Muscle of arm (tissue), 14 donors: Measurements from ENCODE around the gene JADE1. TPM values are rescaled to one million over a fixed set of nuclear protein-coding genes. Genes with fewer than 3 reads are reported as not detected.

Source experiments
- DNase-seq: peaks from one replicate; pipeline ENCODE4 v3.0.0-alpha.2; 2013
- long read RNA-seq, 11 donors: transcript quantifications; one replicate each; lab custom pipeline, GENCODE V29; 2026
- polyA plus RNA-seq, 12 donors: library from polyadenylated mRNA; unstranded; fragments of 120-200 nt; gene quantifications; one replicate each; pipeline ENCODE4 v1.2.1, GENCODE V29; 2013; ENCODE audit not compliant: insufficient read length in 12 of 12

Gene JADE1
- 100 to 1,000 TPM in 1 of 12 donors, 10 to 100 TPM in 11; 17.7 to 100 (median 32.7) TPM for polyA plus RNA-seq
- long read RNA-seq, donor 1, full-length matches to known transcripts = 1 of 1 reads
- long read RNA-seq, donor 1, partial matches to known transcripts = 0 of 1 reads
- long read RNA-seq, donor 1, other reads (novel, unspliced or antisense) = 0 of 1 reads
- long read RNA-seq, donor 2, full-length matches to known transcripts = 8 of 8 reads
- long read RNA-seq, donor 2, partial matches to known transcripts = 0 of 8 reads
- long read RNA-seq, donor 2, other reads (novel, unspliced or antisense) = 0 of 8 reads
- long read RNA-seq, donor 3 = 0 reads
- long read RNA-seq, donor 4, full-length matches to known transcripts = 4 of 4 reads
- long read RNA-seq, donor 4, partial matches to known transcripts = 0 of 4 reads
- long read RNA-seq, donor 4, other reads (novel, unspliced or antisense) = 0 of 4 reads
- long read RNA-seq, donor 5, full-length matches to known transcripts = 8 of 13 reads
- long read RNA-seq, donor 5, partial matches to known transcripts = 0 of 13 reads
- long read RNA-seq, donor 5, other reads (novel, unspliced or antisense) = 5 of 13 reads
- long read RNA-seq, donor 6, full-length matches to known transcripts = 3 of 3 reads
- long read RNA-seq, donor 6, partial matches to known transcripts = 0 of 3 reads
- long read RNA-seq, donor 6, other reads (novel, unspliced or antisense) = 0 of 3 reads
- long read RNA-seq, donor 7, full-length matches to known transcripts = 1 of 1 reads
- long read RNA-seq, donor 7, partial matches to known transcripts = 0 of 1 reads
- long read RNA-seq, donor 7, other reads (novel, unspliced or antisense) = 0 of 1 reads
- long read RNA-seq, donor 8, full-length matches to known transcripts = 6 of 6 reads
- long read RNA-seq, donor 8, partial matches to known transcripts = 0 of 6 reads
- long read RNA-seq, donor 8, other reads (novel, unspliced or antisense) = 0 of 6 reads
- long read RNA-seq, donor 9, full-length matches to known transcripts = 2 of 2 reads
- long read RNA-seq, donor 9, partial matches to known transcripts = 0 of 2 reads
- long read RNA-seq, donor 9, other reads (novel, unspliced or antisense) = 0 of 2 reads
- long read RNA-seq, donor 10, full-length matches to known transcripts = 2 of 2 reads
- long read RNA-seq, donor 10, partial matches to known transcripts = 0 of 2 reads
- long read RNA-seq, donor 10, other reads (novel, unspliced or antisense) = 0 of 2 reads
- long read RNA-seq, donor 11, full-length matches to known transcripts = 2 of 17 reads
- long read RNA-seq, donor 11, partial matches to known transcripts = 15 of 17 reads
- long read RNA-seq, donor 11, other reads (novel, unspliced or antisense) = 0 of 17 reads

GRCh38 chr4:128809477-128810330 lies at the start of gene JADE1:
Gene JADE1 (plus strand): TSS chr4:128809700. CDS start chr4:128831759, 22,059 bp downstream.
- DNase-seq = peak; percentile 91

GRCh38 chr4:128766781-128767180 lies 42.7 kb upstream of the JADE1 start:
- no peak for DNase-seq

GRCh38 chr4:128768373-128768996 lies 41.0 kb upstream of the JADE1 start:
- DNase-seq = no peak

DNA sequence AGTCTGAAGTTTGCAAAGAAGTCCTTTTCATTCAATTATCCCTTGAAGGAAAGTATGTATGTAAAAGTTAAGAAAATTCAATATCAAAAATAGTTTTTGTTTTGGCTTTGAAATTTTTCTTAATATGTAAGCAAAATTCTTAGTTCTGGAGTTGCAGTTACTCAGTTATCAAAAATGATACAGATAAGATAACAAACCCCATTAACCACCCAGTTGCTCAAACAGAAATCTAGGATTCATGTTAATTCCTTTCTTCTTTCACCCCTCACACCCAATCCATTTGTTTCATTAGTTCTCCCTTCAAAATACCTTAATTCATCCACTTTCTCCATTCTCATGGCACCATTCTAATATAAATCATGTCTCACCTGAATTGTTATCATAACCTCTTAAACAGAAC lies 40.5 kb upstream of the JADE1 start:
- no peak for DNase-seq

GRCh38 chr4:128770807-128771206 lies 38.7 kb upstream of the JADE1 start:
- no peak for DNase-seq

DNA sequence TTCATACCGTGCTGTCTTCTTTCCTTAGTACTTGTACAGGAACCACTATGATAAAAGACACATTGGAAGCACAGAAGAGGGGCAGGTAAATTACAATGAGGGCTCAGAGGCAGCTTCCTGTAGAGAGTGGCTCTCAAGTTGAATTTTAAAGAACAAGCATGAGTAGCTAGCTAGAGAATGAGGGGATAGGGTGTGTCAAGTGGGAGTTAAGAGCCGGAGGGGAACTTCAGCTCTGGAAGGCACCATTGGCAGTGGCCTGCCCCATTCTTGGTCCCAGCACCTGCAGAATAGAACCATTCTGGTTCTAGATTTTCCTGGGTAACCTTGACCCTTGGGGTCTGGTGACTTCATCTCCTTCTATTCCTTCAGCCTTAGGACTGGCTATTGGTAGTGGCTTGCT lies 34.0 kb upstream of the JADE1 start:
- DNase-seq = no peak

DNA sequence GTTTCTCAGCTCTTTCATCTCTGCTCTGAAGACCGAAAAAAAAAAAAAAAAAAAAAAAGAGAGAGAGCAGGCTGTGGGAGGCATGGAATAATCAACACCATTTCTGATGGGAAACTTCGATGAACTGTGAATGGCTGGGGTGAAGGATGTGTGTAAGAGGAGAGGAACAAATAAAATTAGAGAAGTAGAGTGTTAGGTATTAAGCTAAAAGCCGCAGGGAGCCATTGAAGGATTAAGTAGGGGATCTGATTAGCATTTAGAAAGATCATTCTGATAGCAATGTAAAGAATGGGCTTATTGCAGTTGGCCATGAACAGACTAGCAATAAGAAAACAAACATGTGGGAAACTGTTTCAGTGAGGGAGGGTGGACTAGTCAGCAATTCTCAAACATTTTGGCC lies 33.6 kb upstream of the JADE1 start:
- DNase-seq = no peak

DNA sequence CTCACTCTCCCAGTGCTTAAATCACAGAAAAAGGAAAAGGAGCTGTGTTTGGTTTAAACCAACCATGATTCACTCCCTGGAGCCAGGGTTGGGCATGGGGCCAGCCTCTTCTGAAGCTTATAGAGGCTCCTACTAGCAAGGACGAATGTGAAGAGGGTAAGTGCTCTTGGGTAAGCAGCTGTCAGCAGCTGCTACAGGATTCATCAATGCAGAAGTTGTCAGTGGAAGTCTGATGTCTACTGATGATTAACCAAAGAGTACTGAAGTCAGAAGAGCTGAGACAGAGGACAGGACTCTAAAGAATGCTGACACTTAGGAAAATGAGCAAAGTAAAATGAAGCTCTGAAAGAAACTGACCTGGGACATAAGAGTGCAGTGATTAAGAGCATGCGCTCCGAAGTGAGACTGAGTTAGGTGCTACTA lies 32.7 kb upstream of the JADE1 start:
- DNase-seq = no peak

DNA sequence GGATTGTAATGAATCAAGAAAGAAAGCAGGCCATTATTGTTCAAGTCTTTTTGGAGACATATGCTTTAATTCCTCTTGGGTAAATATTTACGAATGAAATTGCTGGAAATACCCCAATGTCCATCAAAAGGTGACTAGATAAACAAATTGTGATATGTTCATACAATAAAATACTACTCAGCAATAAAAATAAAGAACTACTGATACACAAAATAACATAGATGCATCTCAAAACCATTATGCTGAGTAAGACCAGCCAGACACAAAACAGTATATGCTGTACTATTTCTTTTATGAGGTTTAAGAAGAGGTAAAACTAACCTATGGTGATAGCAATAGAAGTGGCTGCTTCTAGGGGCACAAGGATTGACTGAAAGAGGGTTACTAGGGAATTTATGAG lies 28.8 kb upstream of the JADE1 start:
- DNase-seq = no peak

DNA sequence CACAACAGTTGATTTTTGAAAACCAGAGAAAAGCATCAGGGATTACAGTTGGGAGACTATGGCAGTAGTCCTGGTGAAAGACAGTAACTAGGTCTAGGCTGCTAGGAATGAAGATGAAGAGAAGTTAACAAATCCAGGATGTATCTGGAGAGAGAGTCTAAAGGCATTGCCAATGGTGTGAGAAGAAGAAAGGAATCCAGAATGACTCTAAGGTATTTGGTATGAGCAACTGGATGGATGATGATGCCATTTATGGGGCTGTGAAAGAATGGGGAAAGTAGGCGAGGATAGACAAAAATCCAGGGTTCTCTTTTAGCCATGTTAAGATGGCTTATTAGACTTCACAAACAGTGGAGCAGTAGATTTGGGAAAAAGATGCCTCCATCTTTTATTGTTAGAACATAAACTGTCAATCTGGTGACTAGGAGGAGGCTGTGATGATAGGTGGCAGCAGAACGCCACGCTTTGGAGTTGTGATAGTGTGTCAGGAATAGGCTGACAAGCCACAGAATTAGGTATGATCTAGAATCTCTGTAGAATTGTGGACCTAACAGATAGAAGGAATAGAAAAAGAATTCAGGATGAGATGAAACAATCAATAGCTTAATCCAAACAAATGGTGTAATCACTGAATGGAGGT lies 27.3 kb upstream of the JADE1 start:
- no peak for DNase-seq

- DNase-seq = no peak
These were observed 26.5 kb upstream of the JADE1 start for GRCh38 chr4:128782875-128783614.

GRCh38 chr4:128787509-128788311 lies 21.8 kb upstream of the JADE1 start:
- peak; percentile 5 for DNase-seq

DNA sequence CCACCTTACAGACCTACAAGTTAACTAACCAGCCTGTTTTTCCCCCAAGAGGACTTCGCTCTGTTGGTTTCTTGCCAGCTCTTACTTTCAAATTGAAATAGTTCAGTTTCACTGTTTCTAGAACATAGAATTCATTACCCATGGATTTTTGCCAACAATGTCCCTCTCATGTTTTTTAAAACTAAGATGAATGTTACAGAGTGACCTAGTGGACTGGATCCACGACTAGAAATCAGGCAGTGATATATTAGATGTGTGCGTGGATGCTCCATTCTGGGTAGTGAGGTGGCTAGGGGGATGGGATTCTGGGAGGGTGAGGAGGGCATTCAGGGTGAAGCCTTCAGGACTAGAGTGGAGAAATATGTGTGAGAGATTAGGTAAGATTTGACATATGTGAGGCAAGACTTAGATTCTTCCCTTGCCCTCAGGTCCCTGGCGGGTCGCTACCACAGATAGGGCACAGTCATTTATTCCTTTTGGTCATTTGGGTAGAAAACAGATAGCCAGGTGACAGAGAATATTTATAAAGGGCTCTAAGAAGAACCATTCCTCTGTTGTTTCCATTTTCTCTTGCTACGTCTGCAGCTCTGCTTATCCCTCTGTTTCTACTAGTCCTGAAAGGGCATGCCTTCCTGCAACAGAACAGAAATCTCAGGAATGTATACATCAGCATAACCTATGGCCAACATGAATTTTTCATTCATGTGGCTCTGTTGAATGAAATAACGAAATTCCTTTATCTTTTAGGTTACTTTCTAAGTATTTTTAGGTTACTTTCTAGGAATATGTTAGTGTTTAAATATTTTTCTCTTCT lies 15.4 kb upstream of the JADE1 start:
- DNase-seq = no peak

- no peak for DNase-seq
These were observed 12.6 kb upstream of the JADE1 start for GRCh38 chr4:128796934-128797333.

GRCh38 chr4:128800284-128800683 lies 9.2 kb upstream of the JADE1 start:
- DNase-seq = no peak

- no peak for DNase-seq
These were observed 8.7 kb upstream of the JADE1 start for GRCh38 chr4:128800701-128801284.
